HL-60 (cell line): ENCODE results near the gene CHN2.

Experiments used
- DNase-seq, 2 experiments: peaks; one replicate each; pipeline ENCODE4 v3.0.0-alpha.2; 2010 to 2020; ENCODE audit warnings: low read depth in 1 of 2, low spot score in 1 of 2
- H3K27ac ChIP-seq: fragments of 250-450 bp; sonication (Bioruptor Pico); replicated peaks from 2 replicates; pipeline ENCODE4 v1.5.1; 2020; ENCODE audit warnings: mild to moderate bottlenecking, moderate library complexity
- H3K27me3 ChIP-seq: fragments of 250-450 bp; sonication (Bioruptor Pico); 2 replicates; pipeline ENCODE4 v1.5.1; 2021; ENCODE audit warnings: mild to moderate bottlenecking, moderate library complexity; ENCODE audit not compliant: insufficient read depth, poor library complexity, severe bottlenecking
- H3K4me3 ChIP-seq: replicated peaks from 2 replicates; pipeline ENCODE4 v1.5.1; 2011; ENCODE audit warnings: mild to moderate bottlenecking, control low read depth, low read length; ENCODE audit not compliant: insufficient read depth
- GABPA ChIP-seq: IDR thresholded peaks from 2 replicates; pipeline ENCODE4 v1.6.1; 2012; ENCODE audit warnings: low read depth
- POLR2AphosphoS5 ChIP-seq: IDR thresholded peaks from 2 replicates; pipeline ENCODE4 v1.6.1; 2012; ENCODE audit warnings: low read depth
- SPI1 ChIP-seq: IDR thresholded peaks from 2 replicates; pipeline ENCODE4 v1.6.1; 2012; ENCODE audit warnings: low read depth, mild to moderate bottlenecking, borderline replicate concordance
- TF ChIP-seq, protein P1 (sequence below): IDR thresholded peaks from one replicate; pipeline ENCODE4 v1.5.1; 2011; ENCODE audit warnings: low read length, control low read depth, inconsistent platforms; ENCODE audit not compliant: insufficient read depth
- TF ChIP-seq, protein P2 (sequence below): IDR thresholded peaks from 2 replicates; pipeline ENCODE4 v1.6.1; 2012; ENCODE audit warnings: low read depth; ENCODE audit not compliant: insufficient replicate concordance

Gene CHN2

DNA sequence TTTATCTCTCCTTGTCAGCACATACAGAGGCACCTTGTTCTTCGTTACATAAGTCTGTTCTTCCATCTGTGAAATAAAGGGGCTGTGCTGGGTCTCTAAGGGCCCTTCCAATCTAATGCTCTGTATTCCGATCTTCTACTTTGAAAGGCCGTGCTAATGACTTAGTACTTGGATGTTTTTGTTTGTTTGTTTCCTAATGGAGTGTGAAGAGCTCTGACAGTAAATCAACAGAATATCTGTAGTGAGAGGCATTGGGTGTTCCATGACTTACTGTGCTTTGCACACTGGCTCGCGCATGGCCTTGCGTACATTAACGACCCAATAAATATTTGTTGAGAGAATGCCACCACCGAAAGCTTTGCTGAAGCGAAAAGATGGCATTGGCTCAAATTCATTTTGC is 162.1 kb downstream of the CHN2 start:
- no peak for TF ChIP-seq GABPA
- TF ChIP-seq SPI1: no peak
- TF ChIP-seq, protein P1, sequence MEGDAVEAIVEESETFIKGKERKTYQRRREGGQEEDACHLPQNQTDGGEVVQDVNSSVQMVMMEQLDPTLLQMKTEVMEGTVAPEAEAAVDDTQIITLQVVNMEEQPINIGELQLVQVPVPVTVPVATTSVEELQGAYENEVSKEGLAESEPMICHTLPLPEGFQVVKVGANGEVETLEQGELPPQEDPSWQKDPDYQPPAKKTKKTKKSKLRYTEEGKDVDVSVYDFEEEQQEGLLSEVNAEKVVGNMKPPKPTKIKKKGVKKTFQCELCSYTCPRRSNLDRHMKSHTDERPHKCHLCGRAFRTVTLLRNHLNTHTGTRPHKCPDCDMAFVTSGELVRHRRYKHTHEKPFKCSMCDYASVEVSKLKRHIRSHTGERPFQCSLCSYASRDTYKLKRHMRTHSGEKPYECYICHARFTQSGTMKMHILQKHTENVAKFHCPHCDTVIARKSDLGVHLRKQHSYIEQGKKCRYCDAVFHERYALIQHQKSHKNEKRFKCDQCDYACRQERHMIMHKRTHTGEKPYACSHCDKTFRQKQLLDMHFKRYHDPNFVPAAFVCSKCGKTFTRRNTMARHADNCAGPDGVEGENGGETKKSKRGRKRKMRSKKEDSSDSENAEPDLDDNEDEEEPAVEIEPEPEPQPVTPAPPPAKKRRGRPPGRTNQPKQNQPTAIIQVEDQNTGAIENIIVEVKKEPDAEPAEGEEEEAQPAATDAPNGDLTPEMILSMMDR: no peak
- TF ChIP-seq, protein P2, sequence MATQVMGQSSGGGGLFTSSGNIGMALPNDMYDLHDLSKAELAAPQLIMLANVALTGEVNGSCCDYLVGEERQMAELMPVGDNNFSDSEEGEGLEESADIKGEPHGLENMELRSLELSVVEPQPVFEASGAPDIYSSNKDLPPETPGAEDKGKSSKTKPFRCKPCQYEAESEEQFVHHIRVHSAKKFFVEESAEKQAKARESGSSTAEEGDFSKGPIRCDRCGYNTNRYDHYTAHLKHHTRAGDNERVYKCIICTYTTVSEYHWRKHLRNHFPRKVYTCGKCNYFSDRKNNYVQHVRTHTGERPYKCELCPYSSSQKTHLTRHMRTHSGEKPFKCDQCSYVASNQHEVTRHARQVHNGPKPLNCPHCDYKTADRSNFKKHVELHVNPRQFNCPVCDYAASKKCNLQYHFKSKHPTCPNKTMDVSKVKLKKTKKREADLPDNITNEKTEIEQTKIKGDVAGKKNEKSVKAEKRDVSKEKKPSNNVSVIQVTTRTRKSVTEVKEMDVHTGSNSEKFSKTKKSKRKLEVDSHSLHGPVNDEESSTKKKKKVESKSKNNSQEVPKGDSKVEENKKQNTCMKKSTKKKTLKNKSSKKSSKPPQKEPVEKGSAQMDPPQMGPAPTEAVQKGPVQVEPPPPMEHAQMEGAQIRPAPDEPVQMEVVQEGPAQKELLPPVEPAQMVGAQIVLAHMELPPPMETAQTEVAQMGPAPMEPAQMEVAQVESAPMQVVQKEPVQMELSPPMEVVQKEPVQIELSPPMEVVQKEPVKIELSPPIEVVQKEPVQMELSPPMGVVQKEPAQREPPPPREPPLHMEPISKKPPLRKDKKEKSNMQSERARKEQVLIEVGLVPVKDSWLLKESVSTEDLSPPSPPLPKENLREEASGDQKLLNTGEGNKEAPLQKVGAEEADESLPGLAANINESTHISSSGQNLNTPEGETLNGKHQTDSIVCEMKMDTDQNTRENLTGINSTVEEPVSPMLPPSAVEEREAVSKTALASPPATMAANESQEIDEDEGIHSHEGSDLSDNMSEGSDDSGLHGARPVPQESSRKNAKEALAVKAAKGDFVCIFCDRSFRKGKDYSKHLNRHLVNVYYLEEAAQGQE: no peak
- no peak for TF ChIP-seq POLR2AphosphoS5

DNA sequence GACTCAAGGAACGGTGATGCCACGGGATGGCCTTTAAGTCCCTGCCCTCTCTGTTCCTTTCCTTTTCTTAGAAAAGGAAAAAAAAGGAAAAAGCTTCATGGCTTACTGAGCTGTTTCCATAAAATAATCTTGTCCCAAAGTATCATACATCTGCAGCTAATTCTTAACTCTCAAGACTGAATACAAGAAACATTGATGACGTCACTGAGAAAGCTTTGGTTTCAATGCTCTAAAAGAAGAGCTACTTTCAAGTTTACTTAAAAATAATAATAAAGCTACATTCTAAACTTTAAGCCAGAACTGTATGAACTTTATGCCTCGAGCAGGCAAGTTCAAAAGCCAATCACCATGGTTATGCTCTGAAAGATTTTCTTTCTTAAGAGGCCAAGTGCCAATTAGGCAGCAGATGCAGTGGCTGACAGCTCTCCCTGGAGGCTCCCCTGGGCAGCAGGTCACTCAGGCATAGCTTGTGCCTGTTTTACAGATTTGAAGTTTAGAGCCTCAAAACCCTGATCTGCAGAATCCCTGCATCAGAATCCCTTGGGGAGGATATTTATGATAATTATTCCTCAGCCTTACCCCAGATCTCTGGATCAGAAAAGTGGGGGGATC is 165.0 kb downstream of the CHN2 start:
- no peak for DNase-seq
- Histone ChIP-seq H3K27me3 (no peaks in the 10 kb centered on the region), H3K4me3 (no peak overlapping the region), H3K27ac (no peak overlapping the region)
- no peak for TF ChIP-seq GABPA
- TF ChIP-seq, protein P1: no peak
- TF ChIP-seq, protein P2: no peak

More for the DNA sequence above, 162.1 kb downstream of the CHN2 start:
- no peak overlapping the region for H3K27ac ChIP-seq
- H3K27me3 ChIP-seq: no peaks in the 10 kb centered on the region
- DNase-seq: no peak
- no peak overlapping the region for H3K4me3 ChIP-seq

DNA sequence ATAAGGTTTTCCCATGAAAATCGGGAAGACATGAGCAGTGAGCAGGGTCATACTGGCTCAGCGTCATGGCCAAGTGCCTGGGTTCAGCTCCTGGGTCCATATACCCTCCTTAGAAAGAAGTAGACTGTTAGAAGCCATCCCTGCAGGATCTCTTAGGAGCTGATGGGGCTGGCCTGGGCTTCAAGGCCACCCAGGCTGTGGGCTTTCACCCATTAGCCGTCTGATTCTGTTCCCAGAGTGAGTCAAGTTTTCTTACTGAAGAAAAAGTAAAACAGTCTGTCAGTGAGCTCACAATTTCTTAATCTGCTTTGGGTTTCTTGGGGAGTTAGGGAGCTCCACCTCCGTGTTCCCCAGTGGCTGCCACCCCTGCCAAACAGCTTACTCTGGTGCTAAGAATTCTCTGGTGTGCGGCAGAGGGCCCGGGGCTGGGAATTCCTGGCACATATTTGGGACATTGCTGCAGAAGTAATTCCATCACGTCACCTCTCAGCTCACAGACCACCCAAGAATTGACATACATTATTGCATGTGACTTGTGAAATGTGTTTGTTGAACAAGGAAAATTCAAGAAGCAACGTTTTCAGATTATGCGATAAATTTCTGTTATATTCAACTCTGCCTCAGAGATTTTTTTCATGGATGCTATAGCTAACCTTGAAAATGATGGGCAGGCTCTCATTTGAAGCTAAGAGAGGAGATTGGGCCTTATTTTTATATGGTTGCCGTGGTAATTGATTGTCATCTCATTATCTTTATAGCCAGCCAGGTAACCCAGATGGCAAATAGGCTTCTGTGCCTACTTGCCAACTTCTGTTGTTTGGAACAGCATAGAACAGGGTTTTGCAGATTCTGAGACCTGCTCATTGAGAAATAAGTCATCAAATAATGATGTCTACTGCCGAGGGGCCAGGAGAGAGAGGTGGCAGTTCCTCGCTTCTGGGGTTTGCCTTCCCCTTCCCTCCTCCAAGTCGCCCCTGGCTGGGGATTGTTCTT is 166.4 kb downstream of the CHN2 start:
- DNase-seq: no peak
- Histone ChIP-seq H3K4me3 (no peak overlapping the region), H3K27ac (no peak overlapping the region), H3K27me3 (no peaks in the 10 kb centered on the region)
- TF ChIP-seq, protein P1: no peak
- no peak for TF ChIP-seq SPI1
- TF ChIP-seq GABPA: no peak
- TF ChIP-seq, protein P2: no peak
- TF ChIP-seq POLR2AphosphoS5: no peak
